ENCODE data around the gene APOC4.
"Not testable (repeated sequence)": the region's sequence is repeated elsewhere in the genome, so short reads cannot be mapped to it uniquely, and the experiment has no call there.

APOC4 gene

DNA sequence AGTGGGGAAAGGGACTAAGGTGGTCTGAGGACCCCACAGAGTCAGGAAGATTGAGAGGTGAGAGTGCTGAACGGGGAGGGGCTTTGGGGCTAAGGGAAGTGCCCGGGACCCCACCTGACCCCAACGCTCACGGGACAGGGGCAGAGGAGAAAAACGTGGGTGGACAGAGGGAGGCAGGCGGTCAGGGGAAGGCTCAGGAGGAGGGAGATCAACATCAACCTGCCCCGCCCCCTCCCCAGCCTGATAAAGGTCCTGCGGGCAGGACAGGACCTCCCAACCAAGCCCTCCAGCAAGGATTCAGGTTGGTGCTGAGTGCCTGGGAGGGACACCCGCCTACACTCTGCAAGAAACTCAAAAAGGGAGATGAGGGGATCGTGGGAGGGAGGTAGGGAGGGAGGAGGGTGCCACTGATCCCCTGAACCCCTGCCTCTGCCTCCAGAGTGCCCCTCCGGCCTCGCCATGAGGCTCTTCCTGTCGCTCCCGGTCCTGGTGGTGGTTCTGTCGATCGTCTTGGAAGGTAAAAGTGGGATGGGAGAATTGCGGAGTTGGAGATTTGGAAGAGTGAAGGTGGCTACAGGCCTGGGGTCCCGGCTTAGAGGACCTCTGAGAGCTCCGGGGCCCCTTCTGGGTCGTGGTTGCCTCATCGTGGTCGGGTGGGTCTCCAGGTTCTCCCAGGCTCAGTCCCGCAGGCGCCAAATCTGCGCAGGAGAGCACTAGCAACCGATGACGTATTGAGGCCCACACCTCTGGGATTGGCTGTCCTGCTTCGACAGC, 27.4 kb upstream of the APOC4 start, which contains the start of gene APOC1:
Gene APOC1, plus strand, starts transcription at position 176 of the 774 bp plus-strand sequence. Its CDS starts 284 bp downstream, at position 460.
- peak; percentile 74 to 75 for DNase-seq (ENCODE audit: low read depth in 2 of 2)

- DNase-seq (ENCODE audit: low read depth in 2 of 2), result no peak
Observed at GRCh38 chr19:44924243-44924725, 17.8 kb upstream of the APOC4 start.

- DNase-seq (ENCODE audit: low read depth in 2 of 2), result no peak
Observed at GRCh38 chr19:44925114-44925891, 16.7 kb upstream of the APOC4 start.

DNA sequence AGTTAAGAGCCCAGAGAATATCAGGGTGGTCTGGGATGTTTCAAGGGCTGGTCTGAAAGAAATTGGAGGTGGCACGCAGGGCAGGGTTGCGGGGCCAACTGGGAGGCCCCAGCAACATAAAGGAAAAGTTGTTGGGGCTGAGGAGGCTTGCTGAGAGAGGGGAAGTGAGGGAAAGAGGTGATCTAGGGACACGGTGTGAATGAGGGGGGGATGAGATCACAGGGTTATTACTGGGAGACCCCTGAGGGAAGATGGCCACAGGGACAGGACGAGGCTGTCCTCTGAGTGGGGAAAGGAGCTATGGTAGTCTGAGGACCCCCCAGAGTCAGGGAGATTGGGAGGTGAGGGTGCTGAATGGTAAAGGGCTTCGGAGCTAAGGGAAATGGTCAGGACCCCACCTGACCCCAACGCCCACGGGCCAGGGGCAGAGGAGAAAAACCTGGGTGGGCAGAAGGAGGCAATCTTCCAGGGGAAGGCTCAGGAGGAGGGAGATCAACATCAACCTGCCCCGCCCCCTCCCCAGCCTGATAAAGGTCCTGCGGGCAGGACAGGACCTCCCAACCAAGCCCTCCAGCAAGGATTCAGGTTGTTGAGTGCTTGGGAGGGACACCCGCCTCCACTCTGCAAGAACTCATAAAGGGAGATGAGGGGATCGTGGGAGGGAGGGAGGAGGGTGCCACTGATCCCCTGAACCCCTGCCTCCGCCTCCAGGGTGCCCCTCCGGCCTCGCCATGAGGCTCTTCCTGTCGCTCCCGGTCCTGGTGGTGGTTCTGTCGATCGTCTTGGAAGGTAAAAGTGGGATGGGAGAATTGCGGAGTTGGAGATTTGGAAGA, 15.6 kb upstream of the APOC4 start:
- DNase-seq (ENCODE audit: low read depth in 2 of 2), result not testable (repeated sequence)

DNA sequence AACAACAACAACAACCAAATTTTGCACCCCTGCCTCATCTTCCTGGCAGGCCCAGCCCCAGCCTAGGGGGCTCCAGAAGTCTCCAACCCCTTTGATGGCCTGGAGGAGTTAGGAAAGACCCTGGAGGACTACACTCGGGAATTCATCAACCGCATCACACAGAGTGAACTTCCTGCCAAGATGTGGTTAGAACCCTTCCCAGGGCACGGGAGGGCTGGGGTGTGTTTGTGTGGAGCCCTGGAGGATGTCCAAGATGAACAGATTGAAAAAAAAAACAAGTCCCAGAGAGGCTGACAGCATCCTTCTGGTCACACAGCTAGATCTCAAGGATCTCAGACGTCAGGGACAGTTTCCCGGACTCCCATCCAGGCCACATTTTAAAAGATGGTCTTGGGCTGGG, 14.3 kb upstream of the APOC4 start:
- no peak for DNase-seq (ENCODE audit: low read depth in 2 of 2)

GRCh38 chr19:44930088-44930487, 11.9 kb upstream of the APOC4 start:
- no peak for DNase-seq (ENCODE audit: low read depth in 2 of 2)

DNA sequence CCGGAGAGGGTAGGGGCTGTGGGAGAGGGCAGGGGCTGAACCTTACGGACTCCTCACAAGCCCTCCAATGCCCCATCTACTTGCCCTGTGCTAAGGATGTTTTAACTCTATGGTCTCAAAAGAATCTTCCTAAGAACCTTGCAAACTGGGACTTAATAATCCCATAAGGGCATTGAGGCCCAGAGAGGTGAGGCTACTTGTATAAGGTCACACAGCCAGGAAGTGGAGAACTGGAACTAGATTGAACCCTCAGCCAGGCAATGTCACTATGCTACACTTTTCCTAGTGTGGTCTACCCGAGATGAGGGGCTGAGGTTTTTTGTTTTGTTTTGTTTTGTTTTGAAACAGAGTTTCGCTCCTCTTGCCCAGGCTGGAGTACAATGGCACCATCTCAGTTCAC, 10.5 kb upstream of the APOC4 start:
- DNase-seq (ENCODE audit: low read depth in 2 of 2), result no peak

- no peak for DNase-seq (ENCODE audit: low read depth in 2 of 2)
Observed at GRCh38 chr19:44939668-44940067, 2.4 kb upstream of the APOC4 start.

- no peak for DNase-seq (ENCODE audit: low read depth in 2 of 2)
Observed at GRCh38 chr19:44943801-44944249, 1.8 kb downstream of the APOC4 start.

DNA sequence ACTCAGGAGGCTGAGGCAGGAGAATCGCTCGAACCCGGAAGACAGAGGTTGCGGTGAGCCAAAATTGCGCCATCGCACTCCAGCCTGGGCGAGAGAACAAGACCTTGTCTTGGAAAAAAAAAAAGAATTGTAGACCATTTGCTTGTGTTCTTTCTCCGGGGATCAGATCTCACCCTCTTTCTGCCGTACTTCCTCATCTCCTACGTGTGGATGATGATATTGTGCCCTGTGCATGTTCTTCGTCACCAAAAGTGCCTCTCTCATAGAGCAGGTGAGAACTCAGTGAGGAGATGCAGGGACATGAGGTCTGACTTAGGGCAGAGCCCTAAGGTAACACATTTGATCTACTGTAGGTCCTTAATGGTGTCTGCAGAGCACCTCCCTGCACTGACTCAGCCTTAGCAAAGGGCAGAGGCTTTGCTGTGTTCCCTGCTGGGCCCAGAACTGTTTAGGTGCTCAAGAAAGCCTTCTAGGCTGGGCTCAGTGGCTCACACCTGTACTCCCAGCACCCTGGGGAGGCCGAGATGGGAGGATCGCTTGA, 5.1 kb downstream of the APOC4 start:
- DNase-seq (ENCODE audit: low read depth in 2 of 2), result no peak

DNA sequence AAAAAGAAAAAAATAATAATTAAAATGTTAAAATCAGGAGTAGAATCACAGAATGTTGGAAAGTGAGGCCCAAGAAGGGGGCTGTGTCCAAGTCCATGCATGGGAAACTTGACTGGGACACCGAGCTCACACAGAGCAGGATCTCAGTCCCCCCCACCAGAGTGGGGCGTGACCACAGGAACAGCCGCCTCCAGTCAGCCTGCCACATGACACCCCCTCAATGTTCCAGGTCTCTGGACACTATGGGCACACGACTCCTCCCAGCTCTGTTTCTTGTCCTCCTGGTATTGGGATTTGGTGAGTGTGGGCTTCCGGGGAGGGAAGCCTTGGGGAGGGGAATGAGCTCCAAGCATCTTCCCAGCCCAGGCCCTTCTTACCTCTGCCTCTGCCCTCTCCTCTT, 6.2 kb downstream of the APOC4 start:
- no peak for DNase-seq (ENCODE audit: low read depth in 2 of 2)

DNA sequence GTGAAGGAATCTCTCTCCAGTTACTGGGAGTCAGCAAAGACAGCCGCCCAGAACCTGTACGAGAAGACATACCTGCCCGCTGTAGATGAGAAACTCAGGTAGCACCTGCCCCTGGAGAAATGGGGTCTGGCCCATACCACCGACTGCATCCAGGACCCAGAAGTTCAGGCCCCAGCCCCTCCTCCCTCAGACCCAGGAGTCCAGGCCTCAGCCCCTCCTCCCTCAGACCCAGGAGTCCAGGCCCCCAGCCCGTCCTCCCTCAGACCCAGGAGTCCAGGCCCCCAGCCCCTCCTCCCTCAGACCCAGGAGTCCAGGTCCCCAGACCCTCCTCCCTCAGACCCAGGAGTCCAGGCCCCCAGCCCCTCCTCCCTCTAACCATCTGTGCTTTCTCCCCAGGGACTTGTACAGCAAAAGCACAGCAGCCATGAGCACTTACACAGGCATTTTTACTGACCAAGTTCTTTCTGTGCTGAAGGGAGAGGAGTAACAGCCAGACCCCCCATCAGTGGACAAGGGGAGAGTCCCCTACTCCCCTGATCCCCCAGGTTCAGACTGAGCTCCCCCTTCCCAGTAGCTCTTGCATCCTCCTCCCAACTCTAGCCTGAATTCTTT, 6.8 kb downstream of the APOC4 start:
- DNase-seq (ENCODE audit: low read depth in 2 of 2), result no peak

- no peak for DNase-seq (ENCODE audit: low read depth in 2 of 2)
Observed at GRCh38 chr19:44949550-44949949, 7.5 kb downstream of the APOC4 start.

DNA sequence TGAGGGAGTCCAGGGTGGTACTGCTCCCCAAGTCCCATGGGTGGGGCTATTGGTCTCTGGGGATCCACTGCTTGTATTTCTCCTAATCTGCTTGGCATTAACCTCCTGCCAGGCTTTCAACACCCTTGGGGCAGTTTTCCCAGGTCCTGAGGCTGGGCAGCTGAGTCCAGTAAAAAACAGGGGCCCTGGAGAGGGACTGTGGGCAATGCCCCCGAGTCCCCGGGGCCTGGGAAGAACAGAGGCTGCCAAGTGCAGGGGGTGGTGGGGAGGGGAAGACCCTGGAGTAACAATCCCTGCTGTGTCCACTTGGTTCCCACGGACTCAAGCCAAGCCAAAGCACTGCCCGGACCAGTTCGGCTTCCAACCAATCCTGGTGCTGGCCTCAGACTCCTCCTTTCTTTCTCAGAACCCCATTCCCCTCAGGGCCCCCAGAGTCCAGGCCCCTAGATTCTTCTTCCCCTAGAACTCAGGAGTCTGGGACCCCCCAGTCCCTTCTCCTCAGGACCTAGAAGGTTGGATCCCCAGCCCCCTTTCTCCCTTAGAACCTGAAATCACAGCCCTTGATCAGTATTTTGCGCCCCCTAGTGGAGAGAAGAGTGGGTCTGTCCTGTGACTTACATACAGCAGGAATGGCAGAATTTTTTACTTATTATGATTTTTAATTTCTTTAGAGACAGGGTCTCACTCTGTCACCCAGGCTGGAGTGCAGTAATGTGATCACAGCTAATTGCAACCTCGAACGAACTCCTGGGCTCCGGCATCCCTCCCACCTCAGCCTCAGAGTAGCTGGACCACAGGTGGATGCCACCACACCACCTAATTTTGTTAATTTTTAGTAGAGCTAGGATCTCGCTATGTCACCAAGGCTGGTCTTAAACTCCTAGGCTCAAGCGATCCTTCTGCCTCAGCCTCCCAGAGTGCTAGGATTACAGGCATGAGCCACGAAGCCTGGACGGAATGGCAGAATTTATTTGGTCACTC, 9.4 kb downstream of the APOC4 start:
- peak; percentile 33 to 48 for DNase-seq (ENCODE audit: low read depth in 2 of 2)

DNA sequence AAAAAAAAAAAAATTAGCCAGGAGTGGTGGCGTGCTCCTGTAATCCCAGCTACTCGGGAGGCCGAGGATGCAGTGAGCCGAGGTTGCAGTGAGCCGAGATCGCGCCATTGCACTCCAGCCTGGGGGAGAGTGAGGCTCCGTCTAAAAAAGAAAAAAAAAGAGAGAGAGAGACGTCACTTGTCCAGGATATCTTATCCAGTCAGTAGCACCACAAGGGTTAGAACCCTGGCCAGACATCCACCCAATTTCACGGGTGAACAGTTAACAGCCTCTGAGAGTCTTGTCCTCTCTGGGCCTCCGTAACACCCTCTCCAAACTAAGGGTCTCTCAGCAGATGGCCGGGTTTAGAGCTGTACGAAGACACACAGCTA, 12.2 kb downstream of the APOC4 start:
- DNase-seq (ENCODE audit: low read depth in 2 of 2), result no peak

DNA sequence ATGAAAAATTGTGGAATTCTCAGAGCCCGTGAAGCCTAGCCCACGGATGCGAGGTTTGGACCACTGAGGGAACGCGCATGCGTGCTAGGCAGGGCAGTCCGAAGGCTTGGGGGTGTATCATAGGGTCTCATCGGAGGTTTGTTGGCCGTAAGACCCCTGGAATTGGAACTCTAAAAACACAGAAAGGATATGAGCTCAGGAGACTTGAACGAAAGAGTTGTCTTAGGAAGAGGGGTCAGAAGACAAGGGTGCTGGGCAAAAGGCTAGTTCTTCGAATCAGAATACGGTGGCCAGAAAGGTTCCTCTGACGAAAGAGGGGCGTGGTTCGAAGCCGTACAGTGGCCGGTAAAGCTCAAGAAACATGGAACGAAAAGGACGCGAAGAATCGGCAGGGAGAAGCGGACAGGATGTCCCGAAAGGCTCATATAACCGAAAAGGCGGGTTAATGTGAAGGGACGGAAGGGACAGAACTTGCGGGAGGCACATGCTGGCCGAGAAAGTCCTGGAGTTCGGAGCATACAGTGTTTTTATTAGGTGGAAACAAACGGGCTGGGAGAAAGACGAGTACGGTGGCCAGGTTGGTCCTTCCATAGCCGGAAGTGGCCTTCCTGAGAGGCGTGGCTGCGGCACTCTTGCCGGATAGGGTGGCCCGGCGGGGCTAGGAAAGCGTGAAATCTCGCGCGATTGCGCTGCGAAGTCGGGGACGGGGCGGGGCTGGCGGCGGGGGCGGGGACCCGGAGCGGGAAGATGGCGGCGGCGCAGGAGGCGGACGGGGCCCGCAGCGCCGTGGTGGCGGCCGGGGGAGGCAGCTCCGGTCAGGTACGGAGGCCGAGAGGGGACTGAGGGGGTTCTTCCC, 12.8 kb downstream of the APOC4 start, which contains the start of gene CLPTM1:
Gene CLPTM1, plus strand, starts transcription at position 732 of the 856 bp plus-strand sequence. Its CDS starts 16 bp downstream, at position 748.
- DNase-seq (ENCODE audit: low read depth in 2 of 2), result peak; percentile 96 to 98

DNA sequence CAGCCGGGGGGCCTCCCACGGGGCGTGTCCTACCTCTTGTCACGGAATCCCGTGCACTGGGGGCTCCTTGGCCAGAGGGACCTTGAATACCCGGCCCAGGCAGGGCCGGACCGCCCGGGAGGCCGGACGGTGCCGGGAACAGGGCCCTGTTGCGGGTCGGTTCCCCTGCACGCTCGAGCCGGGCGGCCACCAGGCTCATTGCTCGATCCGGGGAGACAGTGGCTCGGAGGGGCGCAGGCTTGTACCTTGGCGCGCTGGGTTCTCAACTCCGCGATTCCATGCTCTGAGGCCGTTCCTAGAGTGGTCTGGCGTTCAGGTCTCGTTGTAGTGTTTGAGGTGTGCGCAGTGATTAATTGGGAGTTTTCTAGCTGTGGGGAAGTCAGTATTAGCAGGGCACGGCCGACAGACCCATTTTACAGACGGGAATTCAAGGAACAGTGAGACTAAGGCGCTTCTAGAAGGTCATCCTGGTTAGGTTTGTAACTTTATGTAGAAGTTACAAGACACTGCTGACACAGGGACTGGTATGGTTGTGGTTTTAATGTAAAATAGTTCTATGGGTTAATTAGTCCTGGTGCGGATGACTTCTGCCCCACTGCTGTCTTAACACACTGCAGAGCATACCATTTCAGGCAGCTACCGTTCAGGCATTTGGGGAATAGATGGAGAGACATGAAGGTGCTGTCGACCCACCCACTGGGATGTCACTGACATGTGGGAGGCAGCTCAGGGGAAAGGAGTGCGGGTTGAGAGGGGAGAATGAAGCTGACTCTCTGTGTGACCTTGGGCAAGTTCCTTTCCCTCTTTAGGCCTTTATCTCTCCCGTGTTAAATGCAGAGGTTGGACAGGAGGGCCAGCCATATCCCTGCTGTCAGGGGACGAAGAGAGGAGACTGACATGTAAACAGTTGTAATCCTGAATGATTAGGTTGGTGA, 13.7 kb downstream of the APOC4 start:
- peak in 1 of 2 donors; percentile 6 for DNase-seq (ENCODE audit: low read depth in 2 of 2)

- no peak for DNase-seq (ENCODE audit: low read depth in 2 of 2)
Observed at GRCh38 chr19:44957526-44957925, 15.5 kb downstream of the APOC4 start.

All from stimulated activated CD4-positive, alpha-beta T cell treated with anti-CD3 and anti-CD28 coated beads, Interleukin-4, amount 100 ng/mL, for 48 hours (primary cell).